ENCODE data around the gene MSH5.
"Not testable (repeated sequence)": the region's sequence is repeated elsewhere in the genome, so short reads cannot be mapped to it uniquely, and the experiment has no call there.

MSH5 gene

GRCh38 chr6:31705931-31706330 is 33.9 kb upstream of the MSH5 start:
- DNase-seq (ENCODE audit: insufficient read length, low spot score) (no peak), FAIRE-seq (no peak)
- TF ChIP-seq POLR2A (IDR thresholded peaks at IDR 0.05; ENCODE audit: low read depth, low read length): no peak

DNA sequence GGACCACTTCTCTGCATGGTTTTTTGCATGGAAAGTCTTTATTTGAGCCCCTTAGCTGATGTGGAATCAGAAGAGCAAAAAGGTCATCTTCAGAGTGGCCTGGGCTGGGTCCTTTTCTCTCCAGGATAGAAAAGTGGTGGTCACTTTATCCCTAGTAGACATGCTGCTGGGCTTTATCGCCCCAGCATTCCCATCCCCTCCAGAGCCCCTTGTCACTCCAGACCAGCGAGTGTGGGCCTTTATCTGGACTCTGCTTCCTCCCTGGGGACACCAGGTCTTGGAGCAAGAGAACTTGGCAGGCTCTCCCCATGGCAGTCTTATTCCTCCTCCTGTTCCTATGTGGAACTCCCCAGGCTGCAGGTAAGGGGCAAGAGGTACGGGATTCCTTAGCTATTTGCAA is 33.2 kb upstream of the MSH5 start, which contains the start of gene LY6G6F:
LY6G6F (plus strand) TSS at position 268 of the 400 bp plus-strand sequence; CDS start at position 309, 41 bp downstream.
- FAIRE-seq: no peak

DNA sequence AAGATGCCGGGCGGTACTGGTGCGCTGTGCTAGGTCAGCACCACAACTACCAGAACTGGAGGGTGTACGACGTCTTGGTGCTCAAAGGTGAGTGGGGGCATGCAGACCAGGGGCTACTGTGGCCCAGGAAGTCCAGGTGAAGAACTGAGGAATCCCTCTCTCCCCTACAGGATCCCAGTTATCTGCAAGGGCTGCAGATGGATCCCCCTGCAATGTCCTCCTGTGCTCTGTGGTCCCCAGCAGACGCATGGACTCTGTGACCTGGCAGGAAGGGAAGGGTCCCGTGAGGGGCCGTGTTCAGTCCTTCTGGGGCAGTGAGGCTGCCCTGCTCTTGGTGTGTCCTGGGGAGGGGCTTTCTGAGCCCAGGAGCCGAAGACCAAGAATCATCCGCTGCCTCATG is 32.1 kb upstream of the MSH5 start:
- TF ChIP-seq POLR2A (IDR thresholded peaks at IDR 0.05; ENCODE audit: low read depth, low read length): no peak
- FAIRE-seq (no peak), DNase-seq (ENCODE audit: insufficient read length, low spot score) (no peak)

More for the DNA sequence above, 33.2 kb upstream of the MSH5 start, which contains the start of gene LY6G6F:
- TF ChIP-seq POLR2A (IDR thresholded peaks at IDR 0.05; ENCODE audit: low read depth, low read length): no peak
- DNase-seq (ENCODE audit: insufficient read length, low spot score): no peak

- FAIRE-seq (no peak), DNase-seq (ENCODE audit: insufficient read length, low spot score) (no peak)
- no peak for TF ChIP-seq POLR2A (IDR thresholded peaks at IDR 0.05; ENCODE audit: low read depth, low read length)
Observed at GRCh38 chr6:31708224-31708623, 31.6 kb upstream of the MSH5 start.

- not testable (repeated sequence) for FAIRE-seq; DNase-seq (ENCODE audit: insufficient read length, low spot score)
Observed at GRCh38 chr6:31709157-31709556, 30.6 kb upstream of the MSH5 start.

DNA sequence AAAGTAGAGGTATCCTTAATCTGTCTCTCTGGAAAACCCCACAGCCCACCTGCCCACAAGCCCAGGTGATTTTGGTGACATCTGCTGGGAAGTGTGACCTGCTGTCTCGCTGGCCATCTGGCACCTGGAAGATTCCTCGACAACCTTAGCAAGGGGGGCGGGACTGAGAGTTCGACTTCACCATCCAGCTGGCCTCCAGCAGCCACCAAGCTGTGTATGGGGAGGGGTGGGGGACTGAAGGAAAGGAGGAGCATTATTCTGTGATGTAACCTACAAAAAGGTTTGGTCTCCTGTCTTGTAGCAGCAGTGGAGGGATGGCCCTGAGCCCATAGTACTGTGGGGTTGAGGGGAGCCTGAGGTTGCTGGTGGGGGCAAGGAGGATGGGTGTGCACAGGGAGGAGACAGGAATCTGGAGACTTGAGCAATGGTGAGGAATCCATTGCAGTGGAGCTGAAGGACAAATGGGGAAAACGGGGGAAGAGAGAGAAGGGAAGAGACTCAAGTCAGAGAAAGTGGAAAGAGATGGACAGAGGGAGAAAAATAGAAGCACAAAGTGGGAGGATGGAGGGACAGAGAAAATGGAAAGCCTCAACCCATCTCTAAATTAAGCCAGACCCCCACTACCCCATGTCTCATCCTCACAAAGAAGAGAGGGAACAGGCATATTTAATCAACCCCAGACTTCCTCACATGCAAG is 29.1 kb upstream of the MSH5 start:
- TF ChIP-seq POLR2A (IDR thresholded peaks at IDR 0.05; ENCODE audit: low read depth, low read length): no peak
- FAIRE-seq (no peak), DNase-seq (ENCODE audit: insufficient read length, low spot score) (no peak)

DNA sequence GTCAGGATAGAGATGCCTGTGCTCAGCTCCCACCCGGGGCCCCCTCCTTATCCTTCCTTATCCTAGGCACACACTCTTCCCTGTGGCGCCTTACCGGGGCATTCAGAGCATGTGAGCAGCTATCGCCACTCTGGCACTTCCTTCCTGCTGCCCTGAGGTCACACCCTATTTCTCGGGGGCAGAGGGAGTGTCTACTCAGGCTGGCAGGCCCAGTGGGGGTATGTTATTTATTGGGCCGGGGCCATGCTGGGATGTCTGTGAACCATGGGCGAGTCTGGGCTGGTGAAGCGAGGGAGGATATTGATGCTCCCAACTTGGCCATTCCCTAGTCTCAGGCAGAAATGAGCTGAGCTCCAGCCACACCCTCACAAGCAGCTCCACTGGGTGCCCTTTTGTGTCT is 28.6 kb upstream of the MSH5 start:
- FAIRE-seq (no peak), DNase-seq (ENCODE audit: insufficient read length, low spot score) (no peak)
- no peak for TF ChIP-seq POLR2A (IDR thresholded peaks at IDR 0.05; ENCODE audit: low read depth, low read length)

GRCh38 chr6:31712296-31712695 is 27.5 kb upstream of the MSH5 start:
- FAIRE-seq (no peak), DNase-seq (ENCODE audit: insufficient read length, low spot score) (no peak)
- TF ChIP-seq POLR2A (IDR thresholded peaks at IDR 0.05; ENCODE audit: low read depth, low read length): no peak

- TF ChIP-seq POLR2A (IDR thresholded peaks at IDR 0.05; ENCODE audit: low read depth, low read length): no peak
- DNase-seq (ENCODE audit: insufficient read length, low spot score) (no peak), FAIRE-seq (no peak)
Observed at GRCh38 chr6:31713465-31713864, 26.3 kb upstream of the MSH5 start.

- no peak for TF ChIP-seq POLR2A (IDR thresholded peaks at IDR 0.05; ENCODE audit: low read depth, low read length)
- DNase-seq (ENCODE audit: insufficient read length, low spot score) (no peak), FAIRE-seq (no peak)
Observed at GRCh38 chr6:31713991-31714684, 25.7 kb upstream of the MSH5 start.

DNA sequence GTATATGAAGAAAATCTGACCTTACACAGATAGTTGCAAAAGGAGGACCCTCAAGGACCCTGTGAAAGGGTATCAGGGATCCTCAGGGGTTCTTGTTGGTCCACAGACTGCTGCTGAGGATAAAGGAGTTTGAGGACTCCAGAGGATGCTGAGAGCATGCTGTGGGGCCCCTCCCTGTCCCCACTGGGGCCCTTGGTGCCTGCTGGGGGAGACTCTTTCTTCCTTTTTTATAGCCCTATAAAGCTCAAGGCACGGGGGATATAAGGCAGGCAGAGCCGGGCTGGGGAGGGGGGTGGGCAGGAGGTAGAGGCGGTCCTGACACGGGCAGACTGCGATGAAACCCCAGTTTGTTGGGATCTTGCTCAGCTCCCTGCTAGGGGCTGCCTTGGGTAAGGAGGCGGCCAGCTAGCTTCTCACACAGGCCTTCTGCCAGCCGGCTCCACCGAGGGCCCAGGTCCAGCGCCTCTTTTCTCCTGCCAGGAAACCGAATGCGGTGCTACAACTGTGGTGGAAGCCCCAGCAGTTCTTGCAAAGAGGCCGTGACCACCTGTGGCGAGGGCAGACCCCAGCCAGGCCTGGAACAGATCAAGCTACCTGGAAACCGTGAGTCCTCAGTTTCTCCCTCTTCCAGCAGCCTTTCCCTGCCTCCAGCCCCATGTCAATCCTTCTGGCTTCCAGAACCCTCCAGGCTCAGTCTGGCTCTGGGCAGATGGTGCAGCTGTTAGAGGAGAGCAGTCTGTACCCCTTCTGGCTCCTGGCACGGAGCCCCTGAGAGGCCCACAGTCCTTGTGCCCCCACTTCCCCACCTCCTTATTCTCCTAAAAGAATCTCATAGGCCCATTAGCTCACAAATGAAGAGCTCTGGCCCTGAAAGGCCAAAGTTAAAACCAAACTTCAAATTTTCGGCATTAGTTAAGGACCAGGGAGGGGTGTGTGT is 24.5 kb upstream of the MSH5 start, which contains the start of gene LY6G6D:
LY6G6D (plus strand) TSS at position 327 of the 937 bp plus-strand sequence; CDS start at position 335, 8 bp downstream.
- no peak for DNase-seq (ENCODE audit: insufficient read length, low spot score)
- no peak for TF ChIP-seq POLR2A (IDR thresholded peaks at IDR 0.05; ENCODE audit: low read depth, low read length)
- FAIRE-seq: no peak

- no peak for DNase-seq (ENCODE audit: insufficient read length, low spot score)
- no peak for FAIRE-seq
- no peak for TF ChIP-seq POLR2A (IDR thresholded peaks at IDR 0.05; ENCODE audit: low read depth, low read length)
Observed at GRCh38 chr6:31717499-31718222, 22.1 kb upstream of the MSH5 start.

- no peak for TF ChIP-seq POLR2A (IDR thresholded peaks at IDR 0.05; ENCODE audit: low read depth, low read length)
- FAIRE-seq (no peak), DNase-seq (ENCODE audit: insufficient read length, low spot score) (no peak)
Observed at GRCh38 chr6:31718265-31718664, 21.5 kb upstream of the MSH5 start.

Measured in H54 (cell line).